GM12891 (cell line): ENCODE results near the gene ACAP1.
A peak's percentile ranks its signal among the peaks of the same experiment; 100 is the strongest.

Experiments
- DNase-seq: peaks from one replicate; pipeline ENCODE4 v3.0.0; 2011; ENCODE audit warnings: low spot score; ENCODE audit not compliant: insufficient read length
- FAIRE-seq: peaks from 2 replicates; lab custom pipeline; 2011; peaks lifted over from hg19 to GRCh38; lab: Jason Lieb, UNC
- PAX5 ChIP-seq: IDR thresholded peaks from 2 replicates; pipeline ENCODE4 v1.6.1; 2011; ENCODE audit warnings: low read length, moderate library complexity, mild to moderate bottlenecking; ENCODE audit not compliant: insufficient read depth, severe bottlenecking
- POLR2A ChIP-seq: IDR thresholded peaks from 2 replicates; pipeline ENCODE4 v1.6.1; 2011; ENCODE audit warnings: low read depth, low read length, control low read depth
- POLR2AphosphoS5 ChIP-seq: IDR thresholded peaks from 2 replicates; pipeline ENCODE4 v1.6.1; 2011; ENCODE audit warnings: low read depth, low read length, control low read depth
- POU2F2 ChIP-seq: IDR thresholded peaks from 2 replicates; pipeline ENCODE4 v1.6.1; 2011; ENCODE audit warnings: low read depth, mild to moderate bottlenecking, control low read depth, low read length, moderate library complexity
- SPI1 ChIP-seq: IDR thresholded peaks from 2 replicates; pipeline ENCODE4 v1.6.1; 2011; ENCODE audit warnings: low read depth, low read length, control low read depth
- TAF1 ChIP-seq: IDR thresholded peaks from 2 replicates; pipeline ENCODE4 v1.6.1; 2011; ENCODE audit warnings: low read depth, low read length, control low read depth

ACAP1 gene

GRCh38 chr17:7294614-7295153 is 41.6 kb upstream of the ACAP1 start, which contains the start of gene YBX2:
YBX2 (minus strand) TSS chr17:7294639; CDS start chr17:7294500, 139 bp downstream.
- TF ChIP-seq POLR2A (no peak), TAF1 (no peak), PAX5 (no peak), SPI1 (no peak), POU2F2 (no peak), POLR2AphosphoS5 (no peak)
- peak; percentile 75 for FAIRE-seq
- peak; percentile 91 for DNase-seq

GRCh38 chr17:7295230-7296180 is 40.8 kb upstream of the ACAP1 start:
- FAIRE-seq (peak; percentile 65), DNase-seq (no peak)
- TF ChIP-seq POLR2A (no peak), SPI1 (no peak), POU2F2 (no peak), PAX5 (no peak), POLR2AphosphoS5 (no peak), TAF1 (no peak)

GRCh38 chr17:7296189-7296861 is 40.0 kb upstream of the ACAP1 start:
- TF ChIP-seq PAX5 (no peak), SPI1 (no peak), POU2F2 (no peak), POLR2AphosphoS5 (no peak), TAF1 (no peak), POLR2A (no peak)
- DNase-seq (peak; percentile 84), FAIRE-seq (peak; percentile 91)

GRCh38 chr17:7304179-7304578 is 32.1 kb upstream of the ACAP1 start:
- FAIRE-seq (no peak), DNase-seq (no peak)
- TF ChIP-seq POU2F2: no peak
- no peak for TF ChIP-seq POLR2A
- no peak for TF ChIP-seq SPI1
- no peak for TF ChIP-seq POLR2AphosphoS5

GRCh38 chr17:7306911-7307685 is 29.2 kb upstream of the ACAP1 start, which contains the start of gene EIF5A:
EIF5A (plus strand) TSS chr17:7307628; CDS start chr17:7309636, 2,008 bp downstream.
- TF ChIP-seq SPI1: peak; percentile 87
- TF ChIP-seq TAF1: peak; percentile 87
- peak; percentile 9; the same call in 1 of the 2 replicates for TF ChIP-seq POU2F2
- peak; percentile 82 for TF ChIP-seq POLR2A
- TF ChIP-seq POLR2AphosphoS5: peak; percentile 82
- TF ChIP-seq PAX5: no peak
- DNase-seq (peak; percentile 90), FAIRE-seq (peak; percentile 100)

GRCh38 chr17:7307686-7308624 is 28.4 kb upstream of the ACAP1 start:
- TF ChIP-seq TAF1 (no peak), POU2F2 (no peak), PAX5 (no peak), POLR2A (0 out of 2 replicates have a peak, but pooled peaks have one; percentile 8), SPI1 (no peak), POLR2AphosphoS5 (no peak)
- no peak for FAIRE-seq

GRCh38 chr17:7308625-7309433 is 27.5 kb upstream of the ACAP1 start:
- TF ChIP-seq PAX5: no peak
- TF ChIP-seq POU2F2: peak; percentile 48
- TF ChIP-seq POLR2A: peak; percentile 76
- TF ChIP-seq TAF1: no peak; the same call in 1 of the 2 replicates
- TF ChIP-seq POLR2AphosphoS5: peak; percentile 89
- TF ChIP-seq SPI1: no peak
- DNase-seq (no peak), FAIRE-seq (peak; percentile 75)

More at GRCh38 chr17:7307686-7308624, 28.4 kb upstream of the ACAP1 start:
- DNase-seq: no peak

GRCh38 chr17:7309628-7310027 is 26.7 kb upstream of the ACAP1 start:
- no peak for FAIRE-seq
- no peak for DNase-seq
- no peak for TF ChIP-seq POLR2A
- TF ChIP-seq POLR2AphosphoS5: 0 out of 2 replicates have a peak, but pooled peaks have one; percentile 21
